KBM-7 (cell line): ENCODE results near the gene QRFP.

ENCODE experiments used
- DNase-seq: peaks from one replicate; pipeline ENCODE4 v3.0.0-alpha.2; 2015
- in situ Hi-C: fragments of 300-500 bp; cut with MboI; formaldehyde crosslinking; loops from 2 replicates; pipeline ENCODE4 v1.14.3; 2020; ENCODE audit warnings: low sequenced_read_pairs, low pct_unique_long_range_greater_than_20kb, mixed read lengths

The QRFP gene

DNA sequence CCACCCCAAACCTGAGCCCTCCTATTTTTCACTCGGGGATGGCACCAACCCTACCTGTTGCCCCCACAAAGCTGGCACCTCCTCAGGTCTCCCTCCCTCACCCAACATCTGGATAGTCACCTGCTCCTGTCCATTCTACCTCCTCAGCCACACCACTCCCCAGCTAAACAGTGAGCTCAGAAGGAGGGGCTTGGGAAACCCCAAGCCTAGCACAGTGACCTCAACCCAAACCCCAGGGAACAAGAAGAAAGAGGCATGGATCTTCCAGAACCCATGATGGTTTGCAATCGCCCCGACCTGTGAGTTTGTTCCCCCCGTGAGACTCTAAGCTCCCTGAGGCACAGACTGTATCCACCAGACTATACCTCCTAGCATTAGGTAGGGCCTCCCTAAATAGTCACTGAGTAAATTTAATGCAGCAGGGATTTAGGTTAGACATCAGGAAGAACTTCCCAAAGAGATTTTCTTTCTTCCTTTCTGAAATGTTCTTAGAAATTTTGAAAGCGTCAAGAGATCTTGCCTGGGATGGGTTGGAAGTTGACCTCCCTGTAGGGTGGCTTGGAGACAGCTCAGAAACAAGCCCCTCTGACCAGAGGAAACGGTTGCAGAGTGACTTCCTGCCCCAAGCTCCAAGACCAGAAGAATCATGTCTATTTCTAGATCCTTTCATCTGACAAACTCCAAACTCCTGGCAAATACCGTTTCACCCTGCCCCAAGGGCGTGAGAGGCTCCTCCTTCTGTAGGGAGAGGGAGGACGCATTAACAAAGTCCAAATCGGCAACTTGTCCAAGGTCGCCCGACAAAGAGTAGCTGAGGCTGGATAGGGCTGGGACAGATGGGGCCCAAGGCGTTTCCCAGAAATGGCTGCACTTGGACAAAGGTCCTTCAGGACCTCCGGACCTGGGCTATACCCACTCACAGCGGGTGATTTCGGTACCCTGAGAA lies 38.4 kb upstream of the QRFP start:
- in situ Hi-C loops = no loop called here
- DNase-seq = no peak

DNA sequence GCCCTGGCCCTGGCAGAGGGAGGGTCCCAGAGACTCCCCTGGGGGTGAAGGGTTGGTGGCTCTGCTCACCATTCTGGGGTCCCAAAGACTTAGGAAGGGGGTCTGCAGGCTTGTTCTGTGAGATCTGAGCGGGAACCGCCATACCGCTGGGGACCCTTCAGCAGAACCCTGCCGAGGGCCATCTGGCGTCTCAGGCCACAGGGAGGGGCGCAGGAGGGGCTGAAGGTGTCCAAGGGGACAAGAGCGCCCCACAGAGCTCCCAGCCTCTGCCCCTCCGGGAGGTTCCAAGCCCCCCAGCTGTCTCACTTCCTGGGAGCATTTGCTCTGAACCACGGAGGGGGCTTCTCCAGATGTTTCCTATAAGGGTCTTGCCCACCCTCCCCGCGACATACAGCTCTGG lies 37.6 kb upstream of the QRFP start:
- in situ Hi-C loops = no loop called here

GRCh38 chr9:130933114-130934046 lies 36.8 kb upstream of the QRFP start:
- no peak for DNase-seq
- in situ Hi-C loops = no loop called here

More for the DNA sequence above, 37.6 kb upstream of the QRFP start:
- DNase-seq = no peak

DNA sequence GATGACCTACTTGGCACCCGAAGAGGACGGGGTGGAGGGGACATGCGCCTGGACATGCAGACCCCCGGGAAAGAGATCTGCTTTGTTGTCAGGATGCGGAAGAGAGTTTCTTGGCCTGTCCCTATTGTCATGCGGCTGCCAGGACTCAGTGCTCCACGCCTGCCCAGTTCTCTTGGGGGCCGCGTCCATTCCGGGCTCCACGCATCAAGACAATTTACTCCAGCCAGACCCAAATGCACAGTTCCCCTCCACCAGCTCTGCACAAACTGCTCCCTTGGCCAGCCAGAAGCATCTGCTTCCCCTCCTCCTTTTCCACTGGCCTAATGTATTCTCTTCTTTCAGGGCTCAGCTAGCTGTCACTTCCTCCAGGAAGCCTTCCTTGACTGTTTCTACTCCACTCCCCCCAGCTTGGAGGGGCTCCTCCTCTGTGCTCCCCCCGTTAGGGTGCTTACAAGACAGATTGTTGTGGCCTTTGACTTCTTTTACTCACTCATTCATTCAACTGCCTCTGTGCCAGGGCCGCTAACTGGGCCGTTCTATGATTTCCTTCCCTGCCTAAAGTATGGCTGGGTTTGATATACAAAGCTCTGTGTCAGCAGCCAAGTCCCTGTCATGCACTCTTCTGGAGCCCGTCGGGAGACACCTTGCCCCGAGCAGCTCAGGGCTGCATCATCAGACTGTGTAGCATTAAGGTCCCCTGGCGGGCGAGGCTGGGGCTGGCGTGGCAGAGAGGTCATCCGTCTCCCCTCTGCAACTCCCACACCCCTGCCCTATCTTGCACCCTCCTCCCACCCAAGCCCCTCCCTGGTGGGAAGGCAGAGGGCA lies 35.9 kb upstream of the QRFP start:
- DNase-seq = no peak

DNA sequence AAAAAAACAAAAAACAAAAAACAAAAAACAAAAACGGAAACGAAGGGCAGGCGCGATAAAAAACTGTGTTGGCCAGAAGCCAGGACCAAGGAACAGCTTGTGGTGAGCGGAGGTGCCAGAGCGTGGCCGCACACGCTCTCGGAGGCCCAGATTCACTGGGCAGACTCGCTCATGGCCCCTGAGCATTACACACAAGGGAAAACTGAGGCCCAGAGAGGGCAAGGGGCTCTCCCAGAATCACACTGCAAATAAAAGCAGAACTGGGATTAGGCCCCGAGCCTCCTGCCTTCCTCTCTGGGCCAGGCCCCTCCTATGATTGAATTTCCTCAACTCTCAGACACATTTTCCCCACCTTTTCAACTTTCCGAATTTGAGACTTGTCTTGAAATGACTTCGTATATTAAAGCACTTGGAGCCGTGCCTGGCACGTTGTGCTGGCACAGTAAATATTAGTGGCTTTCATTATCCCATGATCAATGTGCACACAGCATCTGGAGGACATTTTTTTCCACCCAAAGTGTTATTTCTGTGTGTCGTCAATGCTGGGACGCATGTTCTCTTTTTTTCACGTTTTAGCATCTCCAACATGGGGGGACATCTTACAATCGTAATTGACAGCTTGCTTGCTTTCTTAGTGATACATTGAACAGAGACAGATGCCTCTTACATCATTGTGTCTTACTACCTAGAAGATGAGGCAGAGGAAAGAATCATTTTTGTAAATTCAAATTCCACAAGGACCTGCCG lies 35.1 kb upstream of the QRFP start:
- DNase-seq = no peak
- in situ Hi-C loops = no loop called here

More for the DNA sequence above, 35.9 kb upstream of the QRFP start:
- in situ Hi-C loops = no loop called here

DNA sequence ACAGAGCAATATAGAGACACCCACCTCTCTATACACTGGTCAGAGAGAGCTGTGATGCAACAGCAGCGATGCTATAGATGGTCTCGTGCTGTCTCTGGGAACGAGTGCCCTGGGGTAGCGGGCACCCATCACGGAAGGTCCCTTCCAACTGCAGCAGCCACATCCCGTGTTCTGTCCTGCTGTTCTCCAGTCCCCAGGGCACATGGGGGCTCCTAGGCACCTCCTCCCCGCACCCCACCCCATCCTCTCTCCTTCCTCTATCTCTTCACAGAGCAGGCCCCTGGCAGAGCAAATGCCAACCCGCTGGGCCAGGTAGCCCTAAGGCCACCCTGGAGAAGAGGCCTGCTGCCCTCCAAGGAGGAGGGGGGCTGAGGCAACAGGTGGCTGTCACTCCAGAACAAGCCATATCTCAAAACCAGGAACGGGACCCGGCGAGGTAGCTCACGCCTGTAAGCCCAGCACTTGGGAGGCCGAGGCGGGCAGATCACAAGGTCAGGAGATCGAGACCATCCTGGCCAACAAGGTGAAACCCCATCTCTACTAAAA lies 34.3 kb upstream of the QRFP start:
- in situ Hi-C loops = no loop called here
- DNase-seq = no peak

GRCh38 chr9:130930132-130930803 lies 33.7 kb upstream of the QRFP start:
- DNase-seq = no peak
- in situ Hi-C loops = no loop called here

- in situ Hi-C loops = no loop called here
- no peak for DNase-seq
Observed at GRCh38 chr9:130929571-130930038, 33.0 kb upstream of the QRFP start.

GRCh38 chr9:130927995-130928900 lies 31.6 kb upstream of the QRFP start:
- in situ Hi-C loops = no loop called here
- no peak for DNase-seq

- in situ Hi-C loops = no loop called here
- DNase-seq = no peak
Observed at GRCh38 chr9:130927338-130927737, 30.7 kb upstream of the QRFP start.

DNA sequence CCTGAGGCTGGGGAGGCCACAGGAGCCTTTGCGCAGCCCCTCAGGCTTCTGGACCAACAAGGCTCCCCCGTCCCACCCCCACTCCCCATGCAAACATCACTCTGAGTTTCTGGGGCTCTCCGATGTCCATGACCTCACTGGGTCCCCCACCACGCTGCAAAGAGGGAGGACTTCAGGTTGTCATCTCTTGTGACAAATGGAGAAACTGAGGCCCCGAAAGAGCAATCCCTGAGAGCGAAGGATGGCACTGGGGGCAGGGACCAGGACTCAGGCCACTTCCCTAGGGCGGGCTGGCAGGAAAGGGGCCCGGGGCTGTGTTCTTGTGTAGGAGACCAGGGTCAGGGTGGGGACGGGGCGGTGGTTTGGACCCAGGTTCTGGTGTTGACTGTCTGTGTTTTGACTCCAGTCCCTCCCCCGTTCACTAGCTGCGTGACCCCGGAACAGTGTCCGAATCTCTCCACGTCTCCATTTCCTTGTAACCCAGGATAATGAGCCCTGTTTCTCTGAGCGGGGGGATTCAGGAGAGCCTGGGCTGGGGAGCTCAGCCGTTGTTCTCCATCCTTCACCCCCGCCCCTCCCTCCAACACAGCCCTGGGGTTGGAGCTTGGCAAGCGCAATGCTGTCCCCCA lies 28.6 kb upstream of the QRFP start:
- DNase-seq = no peak
- in situ Hi-C loops = no loop called here

- in situ Hi-C loops = no loop called here
- no peak for DNase-seq
Observed at GRCh38 chr9:130924448-130924788, 27.8 kb upstream of the QRFP start.

- DNase-seq = no peak
- in situ Hi-C loops = no loop called here
Observed at GRCh38 chr9:130923611-130924447, 27.2 kb upstream of the QRFP start.

GRCh38 chr9:130922893-130923610 lies 26.4 kb upstream of the QRFP start:
- no peak for DNase-seq
- in situ Hi-C loops = no loop called here
